Neural progenitor cell (in vitro differentiated cells): ENCODE data around the gene OVOL2.
"Not testable (repeated sequence)": the region's sequence is repeated elsewhere in the genome, so short reads cannot be mapped to it uniquely, and the experiment has no call there.

ENCODE experiments used
- CTCF ChIP-seq: fragments of 200-600 bp; sonication (generic); IDR thresholded peaks from 2 replicates; pipeline ENCODE4 v1.5.1; 2017; ENCODE audit warnings: antibody characterized with exemption, mild to moderate bottlenecking
- EZH2phosphoT487 ChIP-seq: fragments of 200-600 bp; sonication (generic); IDR thresholded peaks from 2 replicates; pipeline ENCODE4 v1.6.1; 2017; ENCODE audit warnings: antibody characterized with exemption

DNA sequence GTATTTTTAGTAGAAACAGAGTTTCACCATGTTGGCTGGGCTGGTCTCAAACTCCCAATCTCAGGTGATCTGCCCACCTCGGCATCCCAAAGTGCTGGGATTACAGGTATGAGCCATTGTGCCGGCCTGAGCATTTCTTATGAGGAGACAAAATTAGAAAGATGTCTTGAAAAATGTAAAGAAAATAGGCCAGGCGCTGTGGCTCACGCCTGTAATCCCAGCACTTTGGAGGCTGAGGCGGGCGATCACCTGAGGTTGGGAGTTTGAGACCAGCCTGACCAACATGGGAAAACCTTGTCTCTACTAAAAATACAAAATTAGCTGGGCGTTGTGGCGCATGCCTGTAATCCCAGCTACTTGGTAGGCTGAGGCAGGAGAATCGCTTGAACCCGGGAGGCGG lies 42.9 kb upstream of the OVOL2 start:
- TF ChIP-seq CTCF, EZH2phosphoT487: not testable (repeated sequence)
